Activated CD4-positive, alpha-beta memory T cell treated with anti-CD3 and anti-CD28 coated beads for 36 hours (primary cell): Measurements from ENCODE around the gene LIX1. TPM values are rescaled to one million over a fixed set of nuclear protein-coding genes. Genes with fewer than 3 reads are reported as not detected.

ENCODE experiments used
- CTCF ChIA-PET: fragments of 350-600 bp; sonication (Branson Sonifier 250); formaldehyde crosslinking; loops from one replicate; lab custom pipeline; 2021; ENCODE audit warnings: antibody characterized with exemption, inconsistent platforms; lab: Charles Lee
- POLR2A ChIA-PET: fragments of 350-600 bp; sonication (Branson Sonifier 250); formaldehyde crosslinking; loops from one replicate; lab custom pipeline; 2021; ENCODE audit warnings: antibody characterized with exemption; lab: Charles Lee
- DNase-seq: peaks from one replicate; pipeline ENCODE4 v3.0.0-alpha.2; 2020
- H3K27ac Mint-ChIP-seq: one replicate; pipeline ENCODE4 v1.8.0; 2021; ENCODE audit warnings: mixed read lengths
- H3K27me3 Mint-ChIP-seq: one replicate; pipeline ENCODE4 v1.8.0; 2021; ENCODE audit warnings: mixed read lengths
- H3K36me3 Mint-ChIP-seq: one replicate; pipeline ENCODE4 v1.8.0; 2021; ENCODE audit warnings: mixed read lengths
- H3K4me1 Mint-ChIP-seq: one replicate; pipeline ENCODE4 v1.8.0; 2021; ENCODE audit warnings: low read depth, mixed read lengths
- H3K4me3 Mint-ChIP-seq: one replicate; pipeline ENCODE4 v1.8.0; 2021; ENCODE audit warnings: mild to moderate bottlenecking, mixed read lengths
- H3K9me3 Mint-ChIP-seq: one replicate; pipeline ENCODE4 v1.8.0; 2021; ENCODE audit warnings: mixed read lengths
- intact Hi-C: fragments of 100-400 bp; cut with micrococcal nuclease; formaldehyde crosslinking; loops from one replicate; pipeline ENCODE4 v1.15.1; 2023
- total RNA-seq, 2 experiments: library from RNA; stranded (reverse); gene quantifications; one replicate each; pipeline ENCODE4 v1.2.3, GENCODE V29; 2021

The LIX1 gene
- total RNA-seq, 2 experiments from 2014 or later, result not detected

DNA sequence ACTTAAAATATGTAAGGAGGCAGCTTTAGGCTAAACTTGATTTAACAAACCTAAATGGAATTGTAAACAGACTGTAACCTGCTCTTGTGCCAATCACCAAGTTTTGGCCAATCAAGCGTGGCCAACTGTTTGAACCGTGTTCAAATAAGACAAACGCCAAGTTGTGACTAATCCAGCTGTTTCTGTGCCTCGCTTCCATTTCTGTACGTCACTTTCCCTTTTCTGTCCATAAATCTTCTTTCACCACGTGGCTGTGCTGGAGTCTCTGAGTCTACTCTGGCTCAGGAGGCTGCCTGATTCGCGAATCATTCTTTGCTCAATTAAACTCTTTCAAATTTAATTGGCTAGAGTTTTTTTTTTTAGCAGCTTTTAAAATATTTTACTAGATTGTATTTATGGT is 71.3 kb downstream of the LIX1 start:
- Mint-ChIP-seq H3K36me3 (no peaks in the 10 kb centered on the region), H3K27ac (no peak overlapping the region), H3K4me1 (no peaks in the 10 kb centered on the region), H3K27me3 (no peaks in the 10 kb centered on the region), H3K9me3 (no peaks in the 10 kb centered on the region), H3K4me3 (no peak overlapping the region)
- intact Hi-C loops, result no loop called here
- DNase-seq, result no peak
- ChIA-PET POLR2A (no interaction called here), CTCF (no interaction called here)

DNA sequence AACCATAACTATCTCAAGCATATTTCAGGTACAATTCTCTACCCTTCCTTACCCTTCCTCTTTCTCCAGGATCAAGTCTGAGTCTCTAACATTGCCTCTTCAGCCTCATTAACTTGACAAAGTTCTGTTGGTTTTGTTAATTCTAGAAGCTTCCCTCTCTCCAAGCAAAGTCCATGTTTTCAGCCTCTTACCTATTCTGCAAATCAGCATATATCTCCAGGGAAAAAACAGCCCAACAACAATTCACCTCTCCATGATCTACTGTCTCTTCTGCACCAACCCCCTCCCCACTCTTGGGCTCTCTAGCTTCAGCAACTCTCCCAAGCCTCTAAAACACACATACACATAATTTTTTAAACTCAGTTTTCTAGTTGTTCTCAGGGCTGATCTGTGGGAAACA is 72.2 kb downstream of the LIX1 start:
- H3K9me3 Mint-ChIP-seq, result no peaks in the 10 kb centered on the region
- H3K36me3 Mint-ChIP-seq, result no peaks in the 10 kb centered on the region
- no peaks in the 10 kb centered on the region for H3K27me3 Mint-ChIP-seq
- ChIA-PET CTCF (no interaction called here), POLR2A (no interaction called here)
- no peak overlapping the region for H3K27ac Mint-ChIP-seq
- intact Hi-C loops, result no loop called here
- H3K4me3 Mint-ChIP-seq, result no peak overlapping the region
- H3K4me1 Mint-ChIP-seq, result no peaks in the 10 kb centered on the region
- no peak for DNase-seq

DNA sequence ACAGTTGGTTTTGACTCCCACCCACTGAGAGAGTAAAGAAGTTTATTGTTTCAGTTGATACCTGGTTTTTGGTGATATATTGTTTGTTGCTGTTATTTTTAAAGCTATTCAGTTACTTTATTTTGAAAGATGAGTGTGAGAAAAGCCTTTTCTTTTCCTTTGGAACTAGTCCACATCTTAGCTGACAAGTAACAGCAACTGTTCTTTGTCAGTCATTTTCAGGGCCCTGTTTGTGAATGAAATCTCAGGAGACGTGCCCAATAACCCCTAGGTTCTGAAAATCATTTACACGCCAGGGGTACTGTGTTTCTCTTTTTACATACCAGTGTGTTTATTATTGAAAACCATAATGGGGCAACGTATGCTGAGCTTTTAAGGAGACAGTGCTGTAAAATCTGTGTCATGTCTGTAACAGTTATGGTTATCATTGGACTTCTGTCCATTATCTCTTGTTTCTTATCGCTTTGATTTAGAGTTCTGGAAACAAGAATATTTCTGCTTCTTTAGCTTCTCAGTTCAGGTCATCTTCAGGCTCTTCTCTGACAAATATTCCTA is 75.0 kb downstream of the LIX1 start:
- CTCF ChIA-PET, result no interaction called here
- Mint-ChIP-seq H3K36me3 (no peaks in the 10 kb centered on the region), H3K4me3 (no peak overlapping the region), H3K9me3 (no peaks in the 10 kb centered on the region), H3K27me3 (no peaks in the 10 kb centered on the region), H3K4me1 (no peaks in the 10 kb centered on the region), H3K27ac (no peak overlapping the region)
- DNase-seq, result no peak
- intact Hi-C loops, result no loop called here
- POLR2A ChIA-PET, result no interaction called here

DNA sequence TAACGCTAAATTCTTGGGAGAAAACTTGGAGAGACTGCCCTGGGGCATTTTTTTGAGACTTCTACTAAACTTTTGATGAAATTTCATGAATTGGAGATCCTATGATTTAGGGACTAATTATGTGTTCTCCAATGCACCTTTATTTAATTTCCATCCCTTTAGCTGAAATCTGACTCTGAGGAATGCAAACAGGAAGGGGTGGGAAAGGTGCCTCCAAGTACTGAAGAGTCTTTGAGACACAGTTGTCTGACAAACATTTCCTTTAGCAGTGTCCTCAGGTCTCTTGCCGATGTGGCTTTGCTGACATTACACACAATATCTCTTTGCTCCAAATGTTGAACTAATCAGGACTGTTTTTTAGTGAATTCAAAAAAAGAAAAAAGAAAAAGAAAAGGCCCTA is 76.9 kb downstream of the LIX1 start:
- Mint-ChIP-seq H3K9me3 (no peaks in the 10 kb centered on the region), H3K4me1 (no peaks in the 10 kb centered on the region), H3K4me3 (no peak overlapping the region), H3K27ac (no peak overlapping the region), H3K36me3 (no peaks in the 10 kb centered on the region), H3K27me3 (no peaks in the 10 kb centered on the region)
- DNase-seq, result no peak
- intact Hi-C loops, result no loop called here
- POLR2A ChIA-PET, result no interaction called here
- CTCF ChIA-PET, result no interaction called here

DNA sequence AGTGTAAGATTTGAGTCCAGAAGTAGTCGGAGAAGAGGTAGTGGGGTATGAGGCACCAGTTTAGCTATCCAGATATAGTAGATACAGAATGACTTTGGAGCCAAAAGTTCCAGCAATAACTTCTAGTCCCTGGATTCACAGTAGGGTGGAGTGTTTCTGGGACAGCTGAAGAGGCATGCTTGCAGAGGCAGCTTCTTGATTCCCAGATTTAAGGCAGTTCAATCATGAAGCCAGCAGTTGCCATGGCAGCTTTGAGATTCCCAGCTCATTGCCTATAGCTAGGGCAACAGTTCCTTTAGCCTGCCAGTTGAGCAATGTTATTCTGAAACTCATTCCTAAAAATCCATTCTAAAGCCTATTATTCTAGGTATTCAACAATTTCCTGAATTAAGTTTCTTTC is 79.2 kb downstream of the LIX1 start:
- no peak overlapping the region for H3K4me3 Mint-ChIP-seq
- H3K36me3 Mint-ChIP-seq, result no peaks in the 10 kb centered on the region
- POLR2A ChIA-PET, result no interaction called here
- H3K4me1 Mint-ChIP-seq, result no peaks in the 10 kb centered on the region
- CTCF ChIA-PET, result interaction anchor here (1.5 kb wide), 1 partner anchor 98 kb away, joined by 6 read pairs; no protein-coding TSS in a partner anchor
- intact Hi-C loops, result no loop called here
- no peaks in the 10 kb centered on the region for H3K27me3 Mint-ChIP-seq
- H3K9me3 Mint-ChIP-seq, result peaks cover 2% of the 10 kb centered on the region
- no peak for DNase-seq
- H3K27ac Mint-ChIP-seq, result no peak overlapping the region

DNA sequence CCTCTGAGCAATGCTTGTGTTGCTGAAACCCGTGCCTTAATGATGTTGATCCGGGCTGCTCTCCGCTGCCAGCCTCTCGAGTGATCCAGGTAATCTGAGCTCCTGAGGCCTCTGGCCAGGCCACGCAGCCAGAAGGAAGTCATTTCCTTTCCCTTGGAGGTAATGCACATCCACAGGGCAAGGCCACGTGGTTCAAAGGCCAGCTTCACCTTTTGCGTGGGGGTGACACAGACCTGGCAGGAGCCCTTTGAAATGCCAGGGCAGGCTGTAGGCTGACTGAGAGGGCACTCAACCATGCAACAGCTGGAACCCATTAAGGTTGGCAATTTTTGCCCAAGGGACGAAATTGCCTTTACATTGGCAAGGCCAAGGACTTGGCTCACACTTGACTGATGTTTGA is 80.4 kb downstream of the LIX1 start:
- H3K9me3 Mint-ChIP-seq, result peaks cover 2% of the 10 kb centered on the region
- H3K27ac Mint-ChIP-seq, result no peak overlapping the region
- no peak overlapping the region for H3K4me3 Mint-ChIP-seq
- H3K4me1 Mint-ChIP-seq, result no peaks in the 10 kb centered on the region
- H3K36me3 Mint-ChIP-seq, result no peaks in the 10 kb centered on the region
- POLR2A ChIA-PET, result no interaction called here
- H3K27me3 Mint-ChIP-seq, result no peaks in the 10 kb centered on the region
- intact Hi-C loops, result no loop called here
- CTCF ChIA-PET, result no interaction called here
- DNase-seq, result no peak

DNA sequence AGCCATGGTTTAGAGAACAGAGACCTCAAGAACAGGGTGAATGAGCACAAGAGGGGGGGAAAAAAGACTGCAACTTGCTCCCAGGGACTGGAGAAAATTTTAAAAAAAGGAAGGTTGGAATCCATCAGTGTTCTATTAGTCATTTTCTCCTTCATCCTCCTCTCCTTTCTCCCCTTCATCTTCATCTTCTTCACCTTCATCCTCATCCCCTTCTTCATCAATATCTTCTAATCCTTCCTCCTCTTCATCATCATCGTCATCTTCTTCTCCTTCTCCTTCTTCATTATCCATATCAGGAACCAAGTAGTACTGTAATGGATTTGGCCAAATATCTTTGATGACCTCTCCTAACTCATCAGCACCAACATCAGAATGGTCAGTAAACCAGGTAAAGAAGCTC is 86.1 kb downstream of the LIX1 start:
- H3K27me3 Mint-ChIP-seq, result no peaks in the 10 kb centered on the region
- no peaks in the 10 kb centered on the region for H3K4me1 Mint-ChIP-seq
- POLR2A ChIA-PET, result no interaction called here
- CTCF ChIA-PET, result no interaction called here
- H3K36me3 Mint-ChIP-seq, result no peaks in the 10 kb centered on the region
- DNase-seq, result no peak
- H3K4me3 Mint-ChIP-seq, result no peak overlapping the region
- intact Hi-C loops, result no loop called here
- H3K9me3 Mint-ChIP-seq, result peaks cover 2% of the 10 kb centered on the region
- H3K27ac Mint-ChIP-seq, result no peak overlapping the region

DNA sequence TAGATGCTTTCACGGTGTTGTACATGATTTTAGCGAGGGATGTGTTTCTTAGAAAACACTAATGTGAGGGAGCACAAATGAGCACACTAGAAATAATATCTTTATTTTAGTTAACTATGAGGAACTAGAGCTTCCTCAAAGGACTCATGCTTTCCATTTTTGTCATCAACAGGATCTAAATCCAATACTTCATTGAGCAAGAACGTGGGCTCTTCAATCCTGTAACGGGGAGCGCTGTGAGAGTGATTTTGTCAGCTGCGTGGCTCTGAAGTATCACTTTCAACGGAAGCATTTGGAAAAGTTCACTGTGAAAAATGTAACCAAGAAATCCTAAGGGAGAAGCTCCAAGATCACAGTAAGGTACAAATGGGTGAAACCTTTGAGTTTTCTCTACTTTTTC is 93.2 kb downstream of the LIX1 start:
- Mint-ChIP-seq H3K4me3 (no peak overlapping the region), H3K27me3 (peaks cover 1% of the 10 kb centered on the region), H3K4me1 (no peaks in the 10 kb centered on the region), H3K27ac (no peak overlapping the region), H3K36me3 (no peaks in the 10 kb centered on the region), H3K9me3 (no peaks in the 10 kb centered on the region)
- intact Hi-C loops, result no loop called here
- ChIA-PET CTCF (interaction anchor here (1.1 kb wide), 1 partner anchor 29 kb away, joined by 3 read pairs; no protein-coding TSS in a partner anchor), POLR2A (no interaction called here)
- DNase-seq, result no peak

DNA sequence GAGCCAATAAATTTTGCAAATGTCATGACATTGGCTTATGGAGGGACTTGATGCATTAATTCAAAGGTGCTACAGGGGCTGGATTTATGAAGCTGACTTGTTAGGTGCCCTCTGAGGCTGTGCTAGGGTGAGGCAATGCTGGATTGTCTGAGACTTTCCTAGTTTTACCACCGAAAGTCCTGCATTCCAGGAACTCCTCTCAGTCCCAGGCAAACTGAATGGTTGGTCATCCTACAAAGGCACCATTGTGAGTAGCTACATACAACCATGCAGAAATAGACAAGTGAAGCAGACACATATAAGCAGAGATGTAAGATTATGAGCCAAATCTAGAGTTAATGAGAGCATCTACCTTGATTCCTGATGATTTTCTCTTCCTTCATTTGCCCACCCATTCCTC is 95.3 kb downstream of the LIX1 start:
- peaks cover 1% of the 10 kb centered on the region for H3K27me3 Mint-ChIP-seq
- ChIA-PET POLR2A (no interaction called here), CTCF (interaction anchor here (1.0 to 5.4 kb wide), 3 partner anchors 116 to 178 kb away, joined by 3 to 29 read pairs (median 4); no protein-coding TSS in a partner anchor)
- no peaks in the 10 kb centered on the region for H3K36me3 Mint-ChIP-seq
- H3K4me1 Mint-ChIP-seq, result no peaks in the 10 kb centered on the region
- intact Hi-C loops, result loop anchor here (2.0 kb wide), 1 partner anchor 116 kb away; no protein-coding TSS in a partner anchor
- H3K9me3 Mint-ChIP-seq, result no peaks in the 10 kb centered on the region
- DNase-seq, result no peak
- no peak overlapping the region for H3K27ac Mint-ChIP-seq
- H3K4me3 Mint-ChIP-seq, result no peak overlapping the region

DNA sequence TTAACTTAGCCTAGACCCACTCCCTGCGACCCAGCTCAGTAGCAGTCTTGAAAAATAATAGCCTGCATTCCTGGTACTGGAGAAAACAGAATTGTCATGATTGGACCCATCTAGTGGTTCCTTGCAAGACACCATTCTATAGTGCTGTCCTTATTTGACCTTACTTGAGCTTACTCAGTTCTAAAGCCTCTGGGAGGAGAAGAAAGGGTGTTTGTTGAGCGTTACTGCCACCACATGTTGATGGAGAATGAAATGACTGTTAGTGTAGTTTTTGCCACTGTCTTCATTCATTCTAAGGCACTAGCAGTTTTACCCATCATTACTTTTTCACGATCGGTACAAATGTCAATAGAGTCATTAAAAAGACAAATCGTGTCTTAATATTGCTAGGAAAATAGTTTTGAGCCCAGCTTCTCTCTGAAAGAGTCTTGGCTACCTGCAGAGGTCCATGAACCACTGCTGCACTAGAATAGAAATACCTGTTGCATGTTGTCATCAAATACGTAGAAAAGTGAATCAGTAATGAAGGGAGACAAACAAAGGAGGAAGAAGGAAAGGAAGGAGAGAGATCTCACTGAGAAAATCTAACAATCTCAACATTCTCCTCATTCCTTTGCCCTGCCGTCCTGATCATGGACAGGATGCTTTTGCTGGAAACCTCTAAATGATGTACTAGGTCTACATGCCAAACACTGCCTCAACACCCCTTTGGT is 96.0 kb downstream of the LIX1 start:
- no peak overlapping the region for H3K27ac Mint-ChIP-seq
- POLR2A ChIA-PET, result no interaction called here
- no peaks in the 10 kb centered on the region for H3K9me3 Mint-ChIP-seq
- CTCF ChIA-PET, result interaction anchor here (0.9 to 5.4 kb wide), 5 partner anchors 95 to 178 kb away, joined by 3 to 29 read pairs (median 4); no protein-coding TSS in a partner anchor
- DNase-seq, result no peak
- peaks cover 1% of the 10 kb centered on the region for H3K27me3 Mint-ChIP-seq
- no peaks in the 10 kb centered on the region for H3K36me3 Mint-ChIP-seq
- intact Hi-C loops, result loop anchor here (1.0 to 2.0 kb wide), 3 partner anchors 116 to 292 kb away; no protein-coding TSS in a partner anchor
- no peak overlapping the region for H3K4me3 Mint-ChIP-seq
- H3K4me1 Mint-ChIP-seq, result no peaks in the 10 kb centered on the region

DNA sequence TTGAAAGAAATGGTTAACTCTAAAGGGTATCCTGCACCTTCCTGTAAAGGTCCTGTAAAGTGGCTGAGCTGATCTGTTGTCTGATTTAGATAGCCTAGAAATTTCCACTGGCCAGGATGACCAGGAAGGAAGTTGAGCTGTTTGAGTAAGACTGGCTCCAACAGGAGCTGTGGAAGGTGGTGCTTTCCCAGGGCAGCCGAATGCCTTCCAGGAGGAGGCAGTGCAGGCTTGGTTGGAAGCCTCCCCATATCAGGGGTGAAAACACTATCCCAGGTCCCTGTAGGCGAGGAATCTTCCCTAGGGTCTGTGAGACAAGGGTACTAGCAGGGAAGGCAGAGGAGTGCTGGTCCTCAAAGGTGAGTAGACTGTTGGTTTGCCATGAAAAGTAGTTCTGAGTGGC is 98.4 kb downstream of the LIX1 start:
- no peaks in the 10 kb centered on the region for H3K9me3 Mint-ChIP-seq
- no peaks in the 10 kb centered on the region for H3K36me3 Mint-ChIP-seq
- CTCF ChIA-PET, result interaction anchor here (2.2 to 5.4 kb wide), 2 partner anchors 99 to 119 kb away, joined by 4 to 29 read pairs; partner anchors contain the start of gene LIX1
- H3K4me3 Mint-ChIP-seq, result no peak overlapping the region
- H3K27me3 Mint-ChIP-seq, result no peaks in the 10 kb centered on the region
- H3K27ac Mint-ChIP-seq, result no peak overlapping the region
- intact Hi-C loops, result no loop called here
- H3K4me1 Mint-ChIP-seq, result no peaks in the 10 kb centered on the region
- DNase-seq, result no peak
- POLR2A ChIA-PET, result no interaction called here

DNA sequence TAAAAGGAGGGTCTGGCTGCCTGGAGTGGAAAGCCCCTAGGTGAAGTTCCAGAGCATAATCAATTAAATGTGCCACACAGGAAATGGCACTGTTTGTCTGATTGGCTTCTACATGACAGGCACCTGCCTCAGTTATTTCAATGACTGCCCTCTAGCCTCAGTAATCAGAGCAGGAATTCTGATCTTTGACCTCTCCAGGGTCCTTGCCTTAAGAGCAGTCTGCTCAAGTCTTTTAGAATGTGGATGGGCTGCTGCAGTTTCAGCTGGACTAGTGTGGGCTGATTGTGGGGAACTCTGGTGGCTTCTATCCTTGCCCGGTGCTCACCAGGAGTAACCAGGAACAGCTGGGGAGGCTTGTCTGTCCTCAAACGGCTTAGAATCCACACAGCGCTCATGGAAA is 98.9 kb downstream of the LIX1 start:
- CTCF ChIA-PET, result interaction anchor here (2.2 to 5.4 kb wide), 2 partner anchors 99 to 119 kb away, joined by 4 to 29 read pairs; partner anchors contain the start of gene LIX1

More for the DNA sequence above, 98.9 kb downstream of the LIX1 start:
- Mint-ChIP-seq H3K27me3 (no peaks in the 10 kb centered on the region), H3K4me3 (no peak overlapping the region), H3K36me3 (no peaks in the 10 kb centered on the region), H3K27ac (no peak overlapping the region), H3K9me3 (no peaks in the 10 kb centered on the region), H3K4me1 (no peaks in the 10 kb centered on the region)
- POLR2A ChIA-PET, result no interaction called here
- intact Hi-C loops, result no loop called here
- DNase-seq, result no peak
